Stimulated activated effector memory CD8-positive, alpha-beta T cell treated with anti-CD3 and anti-CD28 coated beads, Interleukin-12 subunit alpha, Interleukin-12 subunit beta, amount 100 ng/mL, for 72 hours (primary cell): ENCODE measurements around the gene GGACT.
"Not testable (repeated sequence)": the region's sequence is repeated elsewhere in the genome, so short reads cannot be mapped to it uniquely, and the experiment has no call there.

Experiments
- ATAC-seq: fragments of 150-1000 bp; cut with Tn5 transposase; 2 replicates; pipeline ENCODE4 v1.10.0; 2021
- DNase-seq, 2 donors: peaks; one replicate each; pipeline ENCODE4 v3.0.0; 2021 to 2022; ENCODE audit warnings: low spot score in 2 of 2
- H3K27ac Mint-ChIP-seq: one replicate; pipeline ENCODE4 v1.8.0; 2022; ENCODE audit warnings: mild to moderate bottlenecking, mixed read lengths
- H3K36me3 Mint-ChIP-seq: one replicate; pipeline ENCODE4 v1.8.0; 2022; ENCODE audit warnings: mild to moderate bottlenecking, mixed read lengths
- H3K4me1 Mint-ChIP-seq: one replicate; pipeline ENCODE4 v1.8.0; 2022; ENCODE audit warnings: mixed read lengths
- H3K4me3 Mint-ChIP-seq: one replicate; pipeline ENCODE4 v1.8.0; 2022; ENCODE audit warnings: mild to moderate bottlenecking, mixed read lengths
- H3K9me3 Mint-ChIP-seq: one replicate; pipeline ENCODE4 v1.8.0; 2022; ENCODE audit warnings: mixed read lengths

GGACT gene

GRCh38 chr13:100533588-100534041, 55.0 kb downstream of the GGACT start:
- DNase-seq (no peak), ATAC-seq (no peak)
- Mint-ChIP-seq H3K4me3 (no peak overlapping the region), H3K27ac (no peak overlapping the region), H3K4me1 (peaks cover 7% of the 10 kb centered on the region), H3K36me3 (no peaks in the 10 kb centered on the region), H3K9me3 (no peaks in the 10 kb centered on the region)

GRCh38 chr13:100532836-100533435, 55.7 kb downstream of the GGACT start:
- Mint-ChIP-seq H3K9me3 (no peaks in the 10 kb centered on the region), H3K4me1 (peaks cover 7% of the 10 kb centered on the region), H3K36me3 (no peaks in the 10 kb centered on the region), H3K4me3 (no peak overlapping the region), H3K27ac (no peak overlapping the region)
- no peak for ATAC-seq
- no peak for DNase-seq

- H3K4me1 Mint-ChIP-seq, result peaks cover 3% of the 10 kb centered on the region
- ATAC-seq, result no peak
- H3K36me3 Mint-ChIP-seq, result no peaks in the 10 kb centered on the region
These were observed 56.4 kb downstream of the GGACT start for GRCh38 chr13:100532090-100532766.

GRCh38 chr13:100530671-100531213, 57.8 kb downstream of the GGACT start:
- no peaks in the 10 kb centered on the region for H3K9me3 Mint-ChIP-seq
- no peak overlapping the region for H3K27ac Mint-ChIP-seq
- no peaks in the 10 kb centered on the region for H3K4me1 Mint-ChIP-seq
- ATAC-seq (no peak), DNase-seq (no peak)
- no peak overlapping the region for H3K4me3 Mint-ChIP-seq
- H3K36me3 Mint-ChIP-seq, result no peaks in the 10 kb centered on the region

More at GRCh38 chr13:100532090-100532766, 56.4 kb downstream of the GGACT start:
- Mint-ChIP-seq H3K4me3 (no peak overlapping the region), H3K9me3 (no peaks in the 10 kb centered on the region), H3K27ac (no peak overlapping the region)
- DNase-seq, result no peak

GRCh38 chr13:100529666-100530377, 58.8 kb downstream of the GGACT start:
- Mint-ChIP-seq H3K36me3 (no peaks in the 10 kb centered on the region), H3K9me3 (no peaks in the 10 kb centered on the region), H3K4me1 (no peaks in the 10 kb centered on the region), H3K27ac (no peak overlapping the region), H3K4me3 (no peak overlapping the region)
- DNase-seq (no peak), ATAC-seq (no peak)

- Mint-ChIP-seq H3K4me1 (no peaks in the 10 kb centered on the region), H3K9me3 (no peaks in the 10 kb centered on the region), H3K4me3 (no peak overlapping the region), H3K36me3 (no peaks in the 10 kb centered on the region), H3K27ac (no peak overlapping the region)
- no peak for ATAC-seq
- DNase-seq, result no peak
These were observed 59.8 kb downstream of the GGACT start for GRCh38 chr13:100528820-100529219.

- no peak for ATAC-seq
- H3K9me3 Mint-ChIP-seq, result no peaks in the 10 kb centered on the region
- DNase-seq, result no peak
- no peak overlapping the region for H3K4me3 Mint-ChIP-seq
- H3K27ac Mint-ChIP-seq, result no peak overlapping the region
- H3K36me3 Mint-ChIP-seq, result no peaks in the 10 kb centered on the region
- no peaks in the 10 kb centered on the region for H3K4me1 Mint-ChIP-seq
These were observed 60.2 kb downstream of the GGACT start for GRCh38 chr13:100528353-100528752.

GRCh38 chr13:100527644-100528043, 60.9 kb downstream of the GGACT start:
- H3K36me3 Mint-ChIP-seq, result no peaks in the 10 kb centered on the region
- no peaks in the 10 kb centered on the region for H3K9me3 Mint-ChIP-seq
- H3K27ac Mint-ChIP-seq, result no peak overlapping the region
- no peaks in the 10 kb centered on the region for H3K4me1 Mint-ChIP-seq
- no peak for DNase-seq
- no peak for ATAC-seq
- H3K4me3 Mint-ChIP-seq, result no peak overlapping the region

GRCh38 chr13:100526318-100527000, 62.1 kb downstream of the GGACT start:
- no peaks in the 10 kb centered on the region for H3K36me3 Mint-ChIP-seq
- H3K9me3 Mint-ChIP-seq, result no peaks in the 10 kb centered on the region
- ATAC-seq, result no peak
- no peaks in the 10 kb centered on the region for H3K4me1 Mint-ChIP-seq
- no peak for DNase-seq
- H3K4me3 Mint-ChIP-seq, result no peak overlapping the region
- no peak overlapping the region for H3K27ac Mint-ChIP-seq

GRCh38 chr13:100525453-100526317, 62.9 kb downstream of the GGACT start:
- Mint-ChIP-seq H3K9me3 (no peaks in the 10 kb centered on the region), H3K36me3 (no peaks in the 10 kb centered on the region), H3K27ac (no peak overlapping the region), H3K4me1 (no peaks in the 10 kb centered on the region), H3K4me3 (no peak overlapping the region)
- DNase-seq, result no peak
- peak; percentile 28 for ATAC-seq

- DNase-seq, H3K4me1 Mint-ChIP-seq, H3K27ac Mint-ChIP-seq, H3K36me3 Mint-ChIP-seq, H3K9me3 Mint-ChIP-seq, ATAC-seq, H3K4me3 Mint-ChIP-seq: not testable (repeated sequence)
These were observed 63.9 kb downstream of the GGACT start for GRCh38 chr13:100524688-100525087.

GRCh38 chr13:100523981-100524386, 64.6 kb downstream of the GGACT start:
- no peak overlapping the region for H3K27ac Mint-ChIP-seq
- H3K36me3 Mint-ChIP-seq, result no peaks in the 10 kb centered on the region
- DNase-seq, result no peak
- H3K4me1 Mint-ChIP-seq, result no peaks in the 10 kb centered on the region
- no peak for ATAC-seq
- no peak overlapping the region for H3K4me3 Mint-ChIP-seq
- no peaks in the 10 kb centered on the region for H3K9me3 Mint-ChIP-seq

- Mint-ChIP-seq H3K9me3 (no peaks in the 10 kb centered on the region), H3K27ac (no peak overlapping the region), H3K36me3 (no peaks in the 10 kb centered on the region), H3K4me3 (no peak overlapping the region), H3K4me1 (no peaks in the 10 kb centered on the region)
- DNase-seq (no peak), ATAC-seq (no peak)
These were observed 65.2 kb downstream of the GGACT start for GRCh38 chr13:100523411-100523810.

GRCh38 chr13:100522618-100523309, 65.8 kb downstream of the GGACT start:
- peaks cover 6% of the 10 kb centered on the region for H3K4me1 Mint-ChIP-seq
- no peaks in the 10 kb centered on the region for H3K36me3 Mint-ChIP-seq
- no peak overlapping the region for H3K27ac Mint-ChIP-seq
- no peaks in the 10 kb centered on the region for H3K9me3 Mint-ChIP-seq
- ATAC-seq (no peak), DNase-seq (no peak)
- no peak overlapping the region for H3K4me3 Mint-ChIP-seq
